Activated CD4-positive, alpha-beta memory T cell treated with anti-CD3 and anti-CD28 coated beads for 36 hours (primary cell): ENCODE measurements around the gene P2RX5. TPM values are rescaled to one million over a fixed set of nuclear protein-coding genes. Genes with fewer than 3 reads are reported as not detected.

Source experiments
- CTCF ChIA-PET: fragments of 350-600 bp; sonication (Branson Sonifier 250); formaldehyde crosslinking; loops from one replicate; lab custom pipeline; 2021; ENCODE audit warnings: antibody characterized with exemption, inconsistent platforms; lab: Charles Lee
- POLR2A ChIA-PET: fragments of 350-600 bp; sonication (Branson Sonifier 250); formaldehyde crosslinking; loops from one replicate; lab custom pipeline; 2021; ENCODE audit warnings: antibody characterized with exemption; lab: Charles Lee
- DNase-seq: peaks from one replicate; pipeline ENCODE4 v3.0.0-alpha.2; 2020
- H3K27ac Mint-ChIP-seq: one replicate; pipeline ENCODE4 v1.8.0; 2021; ENCODE audit warnings: mixed read lengths
- H3K27me3 Mint-ChIP-seq: one replicate; pipeline ENCODE4 v1.8.0; 2021; ENCODE audit warnings: mixed read lengths
- H3K36me3 Mint-ChIP-seq: one replicate; pipeline ENCODE4 v1.8.0; 2021; ENCODE audit warnings: mixed read lengths
- H3K4me1 Mint-ChIP-seq: one replicate; pipeline ENCODE4 v1.8.0; 2021; ENCODE audit warnings: low read depth, mixed read lengths
- H3K4me3 Mint-ChIP-seq: one replicate; pipeline ENCODE4 v1.8.0; 2021; ENCODE audit warnings: mild to moderate bottlenecking, mixed read lengths
- H3K9me3 Mint-ChIP-seq: one replicate; pipeline ENCODE4 v1.8.0; 2021; ENCODE audit warnings: mixed read lengths
- intact Hi-C: fragments of 100-400 bp; cut with micrococcal nuclease; formaldehyde crosslinking; loops from one replicate; pipeline ENCODE4 v1.15.1; 2023
- total RNA-seq, 2 experiments: library from RNA; stranded (reverse); gene quantifications; one replicate each; pipeline ENCODE4 v1.2.3, GENCODE V29; 2021

The P2RX5 gene
- total RNA-seq, 2 experiments from 2014 or later, result 37.6 to 43.2 TPM

DNA sequence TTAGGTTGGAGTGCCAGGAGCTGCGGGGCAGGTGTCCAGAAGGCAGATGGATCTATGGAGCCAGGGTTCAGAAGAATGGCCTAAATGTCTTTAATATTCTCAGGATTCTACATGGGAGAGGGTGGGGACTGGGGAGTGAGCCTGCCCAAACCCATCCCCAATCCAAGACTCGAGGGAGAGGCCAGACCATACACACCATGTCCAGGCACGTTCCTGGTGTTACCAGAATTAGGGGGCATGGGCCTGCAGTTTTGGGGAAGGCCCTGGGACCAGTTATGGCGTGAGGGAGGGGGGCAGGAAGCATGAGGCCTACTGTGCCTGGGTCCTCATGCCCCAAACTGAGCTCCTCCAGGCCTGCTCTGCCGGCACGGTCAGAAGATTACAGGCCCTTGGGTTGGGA lies 29.4 kb downstream of the P2RX5 start:
- ChIA-PET POLR2A (interaction anchor here (0.7 kb wide), 1 partner anchor 46 kb away, joined by 5 read pairs; no protein-coding TSS in a partner anchor), CTCF (no interaction called here)
- DNase-seq, result no peak
- no peak overlapping the region for H3K4me3 Mint-ChIP-seq
- H3K27ac Mint-ChIP-seq, result no peak overlapping the region
- peaks cover 17% of the 10 kb centered on the region for H3K4me1 Mint-ChIP-seq
- peaks cover 5% of the 10 kb centered on the region for H3K36me3 Mint-ChIP-seq
- H3K9me3 Mint-ChIP-seq, result no peaks in the 10 kb centered on the region
- H3K27me3 Mint-ChIP-seq, result no peaks in the 10 kb centered on the region
- intact Hi-C loops, result no loop called here

DNA sequence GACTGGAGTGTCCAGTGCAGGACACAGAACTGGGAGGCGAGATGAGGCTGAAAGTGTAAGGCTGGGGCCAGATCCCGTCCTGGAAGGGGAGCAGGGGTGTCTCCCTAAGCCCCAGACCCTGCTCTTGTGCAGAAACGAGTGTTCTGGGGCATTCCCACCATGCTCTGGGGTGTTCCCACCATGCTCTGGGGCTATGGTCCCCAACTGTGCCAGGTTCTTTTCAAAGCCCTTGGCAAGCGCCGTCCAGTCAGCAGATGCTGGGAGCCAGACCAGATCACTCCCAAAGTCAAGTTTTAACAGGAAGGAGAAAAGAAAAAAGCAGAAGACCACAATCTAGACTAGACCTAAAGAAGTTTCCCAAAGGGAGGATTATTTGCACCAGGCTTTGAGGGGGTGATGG lies 30.1 kb downstream of the P2RX5 start:
- Mint-ChIP-seq H3K4me1 (peaks cover 17% of the 10 kb centered on the region), H3K4me3 (no peak overlapping the region), H3K27me3 (no peaks in the 10 kb centered on the region), H3K9me3 (no peaks in the 10 kb centered on the region), H3K36me3 (peaks cover 5% of the 10 kb centered on the region), H3K27ac (no peak overlapping the region)
- CTCF ChIA-PET, result no interaction called here
- POLR2A ChIA-PET, result no interaction called here
- no peak for DNase-seq
- intact Hi-C loops, result no loop called here

DNA sequence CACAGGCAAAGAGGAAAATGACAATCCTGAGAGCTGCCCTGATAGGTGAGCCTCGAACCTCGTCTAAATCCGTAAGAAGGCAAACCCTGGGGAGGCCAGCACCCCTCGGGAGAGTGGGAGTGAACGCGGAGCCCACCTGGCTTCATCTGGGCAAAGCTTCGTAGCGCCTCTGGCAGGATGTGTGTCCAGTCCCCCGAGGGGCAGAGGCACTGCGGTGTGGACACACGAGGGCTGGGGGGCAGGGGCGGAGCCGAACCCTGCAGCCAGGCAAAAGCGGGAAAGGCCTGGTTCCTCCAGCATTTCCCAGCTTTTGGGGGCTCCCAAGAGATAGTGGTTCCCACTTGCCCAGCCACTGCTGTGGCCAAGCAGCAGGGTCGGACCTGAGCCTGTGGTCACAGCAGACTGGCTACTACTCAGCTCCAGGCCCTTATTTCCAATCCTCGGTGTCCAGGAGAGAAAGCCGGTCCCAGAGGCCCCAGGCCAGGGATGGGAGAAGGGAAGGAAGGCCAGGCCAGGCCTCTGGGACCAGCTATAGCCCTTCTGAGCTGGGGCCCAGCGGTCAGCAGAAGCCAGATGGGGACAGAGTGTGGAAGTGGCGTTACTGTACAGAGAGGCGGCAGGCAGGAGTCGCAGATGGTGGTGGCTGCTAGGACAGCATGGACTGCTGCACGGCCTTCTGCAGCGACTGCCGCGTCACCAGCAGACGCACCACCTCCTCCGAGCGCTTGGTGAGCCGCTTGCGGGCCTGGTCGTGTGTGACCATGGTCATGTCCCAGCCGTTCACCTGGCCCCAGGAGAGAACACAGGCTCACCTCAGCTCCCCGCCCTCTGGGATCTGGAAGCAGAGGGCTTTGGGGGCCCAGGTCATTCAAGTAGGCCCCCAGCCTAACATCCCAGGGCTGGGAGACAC lies 32.6 kb downstream of the P2RX5 start:
- Mint-ChIP-seq H3K27me3 (no peaks in the 10 kb centered on the region), H3K27ac (no peak overlapping the region), H3K4me1 (peaks cover 5% of the 10 kb centered on the region), H3K9me3 (no peaks in the 10 kb centered on the region), H3K36me3 (no peaks in the 10 kb centered on the region), H3K4me3 (no peak overlapping the region)
- DNase-seq, result no peak
- ChIA-PET CTCF (interaction anchor here (0.9 kb wide), 1 partner anchor 251 kb away, joined by 3 read pairs; no protein-coding TSS in a partner anchor), POLR2A (no interaction called here)
- intact Hi-C loops, result no loop called here

DNA sequence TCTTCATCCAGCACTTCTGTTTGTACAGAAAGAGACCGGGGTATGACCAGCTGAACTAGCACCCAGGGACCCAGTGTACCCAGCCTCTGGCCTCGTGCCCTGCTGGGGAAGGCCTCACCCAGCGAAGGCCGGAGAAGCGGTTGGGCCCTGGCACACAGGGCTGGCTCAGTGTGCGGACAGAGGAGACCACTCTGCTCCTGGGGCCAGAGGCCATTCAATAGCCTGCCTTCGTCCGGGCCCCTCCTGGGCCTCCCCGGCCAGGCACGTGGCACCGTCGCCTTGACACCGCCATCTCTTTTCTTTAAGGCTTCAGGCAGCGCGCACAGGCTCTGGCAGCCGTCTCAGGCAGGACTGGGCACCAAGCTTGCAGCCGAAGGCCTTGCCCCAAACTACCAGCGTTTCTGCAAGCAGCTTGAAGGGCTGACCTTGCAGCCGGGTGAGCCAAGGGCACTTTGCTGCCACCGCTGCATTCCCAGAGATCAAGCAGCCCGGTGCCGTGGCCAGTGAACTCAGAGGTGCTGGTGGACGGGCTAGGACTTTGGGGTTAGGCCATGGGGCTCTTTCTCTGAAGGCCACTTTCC lies 35.6 kb downstream of the P2RX5 start:
- Mint-ChIP-seq H3K27me3 (no peaks in the 10 kb centered on the region), H3K27ac (no peak overlapping the region), H3K9me3 (no peaks in the 10 kb centered on the region), H3K4me3 (no peak overlapping the region), H3K36me3 (no peaks in the 10 kb centered on the region), H3K4me1 (no peaks in the 10 kb centered on the region)
- no peak for DNase-seq
- ChIA-PET CTCF (interaction anchor here (1.4 kb wide), 1 partner anchor 185 kb away, joined by 3 read pairs; the partner anchor contains the start of gene NCBP3), POLR2A (no interaction called here)
- intact Hi-C loops, result no loop called here

DNA sequence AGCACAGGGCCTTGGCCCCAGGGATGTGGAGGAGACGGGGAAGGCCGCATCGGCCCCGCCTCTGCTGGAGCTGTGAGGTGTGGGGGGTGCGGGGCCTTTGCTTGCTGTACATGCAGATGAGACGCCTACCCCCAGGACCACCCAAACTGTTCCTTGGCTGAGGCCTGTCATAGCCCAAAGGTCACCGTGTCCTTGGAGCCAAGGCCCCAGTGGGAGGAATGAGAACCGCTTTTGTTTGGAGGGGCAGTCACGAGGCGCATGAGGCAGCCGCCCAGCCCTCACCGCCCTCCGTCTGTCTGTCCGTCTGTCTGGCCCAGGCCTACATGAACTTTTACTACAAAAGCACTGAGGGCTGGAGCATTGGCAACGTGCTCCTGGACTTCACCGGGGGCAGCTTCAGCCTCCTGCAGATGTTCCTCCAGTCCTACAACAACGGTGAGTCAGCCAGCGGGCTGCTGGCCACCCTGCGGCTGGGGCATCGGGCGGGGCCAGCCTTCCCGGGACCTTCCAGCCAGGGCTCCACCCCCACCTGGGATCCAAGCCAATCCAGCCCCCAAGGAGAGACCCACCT lies 36.3 kb downstream of the P2RX5 start:
- Mint-ChIP-seq H3K27me3 (no peaks in the 10 kb centered on the region), H3K4me3 (no peak overlapping the region), H3K27ac (no peak overlapping the region), H3K9me3 (no peaks in the 10 kb centered on the region), H3K36me3 (no peaks in the 10 kb centered on the region), H3K4me1 (no peaks in the 10 kb centered on the region)
- CTCF ChIA-PET, result no interaction called here
- POLR2A ChIA-PET, result no interaction called here
- intact Hi-C loops, result no loop called here
- no peak for DNase-seq

DNA sequence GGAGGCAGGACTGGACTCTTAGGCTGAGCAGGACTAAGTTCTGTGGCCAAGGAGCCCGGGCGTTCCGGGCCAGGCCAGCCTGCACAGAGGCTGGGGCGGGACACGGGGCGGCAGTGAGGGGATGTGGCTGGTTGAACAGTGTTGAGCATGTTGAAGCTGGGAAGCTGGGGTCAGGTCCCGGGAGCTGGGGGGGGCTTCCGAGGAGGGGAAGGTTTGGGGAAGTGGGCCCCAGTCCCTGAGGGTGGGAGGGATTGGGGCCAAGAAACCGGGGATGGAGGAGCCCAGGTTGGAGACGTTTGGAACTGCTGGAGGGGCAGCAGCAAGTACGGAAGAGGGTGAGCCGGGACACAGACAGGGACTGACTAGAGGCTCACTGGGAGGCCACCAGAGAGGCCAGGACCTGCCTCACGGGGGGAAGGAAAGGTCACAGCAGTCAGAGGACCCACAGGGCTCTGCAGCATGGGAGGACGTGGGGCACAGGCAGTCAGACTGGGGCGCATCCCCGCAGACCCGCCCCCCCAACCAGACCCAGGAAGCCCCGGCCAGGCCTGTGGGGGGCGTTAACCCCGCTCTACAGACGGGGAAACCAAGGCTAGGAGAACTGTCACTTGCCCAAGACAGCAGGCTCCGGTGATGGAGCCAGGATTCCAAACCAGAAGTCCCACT lies 37.0 kb downstream of the P2RX5 start:
- ChIA-PET CTCF (no interaction called here), POLR2A (no interaction called here)
- no peak for DNase-seq
- Mint-ChIP-seq H3K4me1 (no peaks in the 10 kb centered on the region), H3K4me3 (no peak overlapping the region), H3K27me3 (no peaks in the 10 kb centered on the region), H3K9me3 (no peaks in the 10 kb centered on the region), H3K36me3 (no peaks in the 10 kb centered on the region), H3K27ac (no peak overlapping the region)
- intact Hi-C loops, result no loop called here

DNA sequence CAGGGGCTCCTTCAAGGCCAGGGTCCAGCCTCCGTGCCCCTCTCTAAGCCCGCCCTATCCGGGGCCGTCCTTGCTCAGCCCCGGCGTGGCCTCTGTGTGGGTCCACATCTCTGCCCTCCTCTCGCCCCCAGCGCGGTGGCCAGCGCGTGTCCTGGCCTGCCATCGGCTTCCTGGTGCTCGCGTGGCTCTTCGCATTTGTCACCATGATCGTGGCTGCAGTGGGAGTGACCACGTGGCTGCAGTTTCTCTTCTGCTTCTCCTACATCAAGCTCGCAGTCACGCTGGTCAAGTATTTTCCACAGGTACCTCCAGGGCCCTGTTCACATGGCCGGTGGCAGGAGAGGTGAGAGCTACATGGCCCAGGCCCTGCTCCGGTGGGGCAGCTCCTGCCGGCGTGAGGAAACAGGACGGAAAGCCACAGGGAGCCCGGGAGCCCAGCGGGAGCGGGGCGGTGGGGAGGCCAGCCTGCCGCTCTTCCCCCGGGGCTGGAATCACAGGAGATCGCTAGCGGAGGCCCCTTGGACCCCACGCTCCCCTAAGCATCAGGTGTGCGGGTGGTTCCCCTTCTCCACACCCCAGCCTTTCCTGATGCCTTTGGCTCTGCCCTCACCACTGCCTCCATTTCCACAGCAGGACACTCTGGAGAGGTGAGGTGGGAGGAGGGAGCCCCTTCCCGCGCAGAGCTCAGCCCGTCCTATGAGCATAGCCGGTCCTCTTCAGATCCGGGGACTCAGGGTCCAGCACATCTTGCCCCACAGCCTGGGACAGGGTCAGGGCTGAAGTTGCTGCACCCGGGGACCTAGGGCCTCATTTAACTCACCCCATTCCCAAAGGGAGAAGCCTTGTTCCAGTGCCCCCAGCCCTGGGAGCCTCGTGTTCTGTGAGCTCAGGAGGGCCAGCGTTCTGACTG lies 37.8 kb downstream of the P2RX5 start:
- intact Hi-C loops, result no loop called here
- Mint-ChIP-seq H3K27ac (no peak overlapping the region), H3K4me1 (no peaks in the 10 kb centered on the region), H3K36me3 (no peaks in the 10 kb centered on the region), H3K4me3 (no peak overlapping the region), H3K9me3 (no peaks in the 10 kb centered on the region), H3K27me3 (no peaks in the 10 kb centered on the region)
- no peak for DNase-seq
- ChIA-PET CTCF (no interaction called here), POLR2A (no interaction called here)

DNA sequence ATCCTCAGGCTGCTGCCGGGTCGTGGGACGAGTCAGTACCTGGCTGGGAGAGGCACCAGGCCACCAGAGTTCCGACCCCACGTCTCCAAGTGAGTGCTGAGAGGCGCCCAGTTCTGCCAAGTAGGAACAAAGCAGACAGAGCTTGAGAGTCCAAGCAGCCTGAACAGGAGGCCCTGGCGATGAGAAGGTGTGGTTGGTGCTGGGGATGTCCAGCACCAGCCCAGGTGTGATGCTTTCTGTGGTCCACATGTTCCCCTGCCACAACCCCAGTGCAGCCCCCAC lies 38.4 kb downstream of the P2RX5 start:
- CTCF ChIA-PET, result no interaction called here

DNA sequence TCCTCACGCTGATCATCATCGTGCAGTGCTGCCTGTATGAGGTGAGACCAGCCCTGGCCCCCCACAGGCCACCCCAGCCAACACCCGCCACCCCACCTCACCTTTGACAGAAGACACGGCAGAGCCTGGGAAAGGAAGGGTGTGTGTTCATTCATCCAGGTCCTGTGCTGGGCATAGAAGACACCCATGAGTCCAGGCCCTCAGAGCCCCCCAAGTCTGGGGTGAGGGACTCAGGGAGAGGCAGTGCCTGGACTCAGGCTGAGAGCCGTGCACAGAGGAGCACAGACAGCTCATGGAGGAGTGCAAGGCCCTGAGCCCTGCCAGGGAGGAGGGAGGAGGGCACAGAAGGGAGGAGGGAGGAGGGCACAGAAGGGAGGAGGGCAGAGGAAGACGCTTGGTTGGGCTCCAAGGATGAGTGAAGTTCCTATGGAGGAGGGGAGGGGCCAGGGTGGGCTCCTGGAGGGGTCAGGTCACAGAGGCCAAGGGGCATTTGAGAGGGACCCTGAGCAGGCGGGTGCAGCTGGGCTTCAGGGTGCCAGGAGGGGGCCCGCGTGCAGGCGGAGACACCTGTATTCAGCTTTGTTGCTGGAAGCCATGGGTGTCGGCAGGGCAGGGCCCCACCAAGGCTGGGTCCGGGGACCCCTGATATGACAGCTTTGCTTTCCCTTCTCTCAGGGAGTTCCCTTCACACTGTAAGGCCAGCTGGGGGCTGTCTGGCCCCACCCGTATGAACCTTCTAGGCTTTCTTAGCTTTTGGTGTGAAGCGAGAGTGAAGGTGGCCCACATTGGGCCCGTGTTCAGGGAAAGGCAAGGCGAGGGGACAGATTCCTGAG lies 39.0 kb downstream of the P2RX5 start:
- ChIA-PET CTCF (no interaction called here), POLR2A (no interaction called here)
- intact Hi-C loops, result no loop called here
- Mint-ChIP-seq H3K4me1 (no peaks in the 10 kb centered on the region), H3K36me3 (no peaks in the 10 kb centered on the region), H3K27ac (no peak overlapping the region), H3K9me3 (no peaks in the 10 kb centered on the region), H3K4me3 (no peak overlapping the region), H3K27me3 (no peaks in the 10 kb centered on the region)
- no peak for DNase-seq

More for the DNA sequence above, 38.4 kb downstream of the P2RX5 start:
- no peaks in the 10 kb centered on the region for H3K27me3 Mint-ChIP-seq
- H3K36me3 Mint-ChIP-seq, result no peaks in the 10 kb centered on the region
- H3K27ac Mint-ChIP-seq, result no peak overlapping the region
- no peaks in the 10 kb centered on the region for H3K4me1 Mint-ChIP-seq
- POLR2A ChIA-PET, result no interaction called here
- no peaks in the 10 kb centered on the region for H3K9me3 Mint-ChIP-seq
- no peak for DNase-seq
- intact Hi-C loops, result no loop called here
- no peak overlapping the region for H3K4me3 Mint-ChIP-seq

DNA sequence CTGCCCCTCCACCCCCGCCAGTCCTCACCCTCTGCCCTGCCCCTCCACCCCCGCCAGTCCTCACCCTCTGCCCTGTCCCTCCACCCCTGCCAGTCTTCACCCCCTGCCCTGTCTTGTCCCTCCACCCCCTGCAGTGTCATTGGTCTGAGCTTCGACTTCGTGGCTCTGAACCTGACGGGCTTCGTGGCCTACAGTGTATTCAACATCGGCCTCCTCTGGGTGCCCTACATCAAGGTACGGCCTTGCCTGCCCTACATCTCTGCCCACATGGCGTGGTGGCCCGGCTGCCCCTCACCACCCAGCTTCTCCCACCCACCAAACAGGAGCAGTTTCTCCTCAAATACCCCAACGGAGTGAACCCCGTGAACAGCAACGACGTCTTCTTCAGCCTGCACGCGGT lies 39.6 kb downstream of the P2RX5 start:
- Mint-ChIP-seq H3K27ac (no peak overlapping the region), H3K27me3 (no peaks in the 10 kb centered on the region), H3K4me1 (no peaks in the 10 kb centered on the region), H3K9me3 (no peaks in the 10 kb centered on the region), H3K4me3 (no peak overlapping the region), H3K36me3 (no peaks in the 10 kb centered on the region)
- DNase-seq, result no peak
- POLR2A ChIA-PET, result no interaction called here
- CTCF ChIA-PET, result no interaction called here
- intact Hi-C loops, result no loop called here

DNA sequence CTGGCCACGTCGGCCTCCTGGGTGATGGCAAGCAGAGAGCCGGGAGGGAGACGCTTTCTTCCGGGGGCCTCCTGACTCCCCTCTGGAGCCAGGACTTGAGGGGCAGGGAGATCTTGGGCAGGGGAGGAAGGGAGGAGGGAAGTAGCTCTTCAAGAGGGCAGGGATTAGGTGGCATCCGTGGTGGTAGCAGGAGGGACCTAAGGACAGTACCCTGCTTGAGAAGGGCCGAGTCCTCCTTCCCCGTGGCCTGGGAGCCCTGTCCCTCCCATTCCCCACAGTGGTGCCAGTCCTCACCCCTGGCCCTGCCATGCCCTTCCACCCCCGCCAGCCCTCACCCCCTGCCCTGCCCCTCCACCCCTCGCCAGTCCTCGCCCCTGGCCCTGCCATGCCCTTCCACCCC lies 40.2 kb downstream of the P2RX5 start:
- CTCF ChIA-PET, result no interaction called here
- Mint-ChIP-seq H3K27me3 (no peaks in the 10 kb centered on the region), H3K36me3 (no peaks in the 10 kb centered on the region)

More for the DNA sequence above, 40.2 kb downstream of the P2RX5 start:
- no peak overlapping the region for H3K27ac Mint-ChIP-seq
- DNase-seq, result no peak
- intact Hi-C loops, result no loop called here
- POLR2A ChIA-PET, result no interaction called here
- H3K9me3 Mint-ChIP-seq, result no peaks in the 10 kb centered on the region
- H3K4me3 Mint-ChIP-seq, result no peak overlapping the region
- H3K4me1 Mint-ChIP-seq, result no peaks in the 10 kb centered on the region
